ENCODE data around the gene PRPH2.
"Not testable (repeated sequence)": the region's sequence is repeated elsewhere in the genome, so short reads cannot be mapped to it uniquely, and the experiment has no call there.

The PRPH2 gene

DNA sequence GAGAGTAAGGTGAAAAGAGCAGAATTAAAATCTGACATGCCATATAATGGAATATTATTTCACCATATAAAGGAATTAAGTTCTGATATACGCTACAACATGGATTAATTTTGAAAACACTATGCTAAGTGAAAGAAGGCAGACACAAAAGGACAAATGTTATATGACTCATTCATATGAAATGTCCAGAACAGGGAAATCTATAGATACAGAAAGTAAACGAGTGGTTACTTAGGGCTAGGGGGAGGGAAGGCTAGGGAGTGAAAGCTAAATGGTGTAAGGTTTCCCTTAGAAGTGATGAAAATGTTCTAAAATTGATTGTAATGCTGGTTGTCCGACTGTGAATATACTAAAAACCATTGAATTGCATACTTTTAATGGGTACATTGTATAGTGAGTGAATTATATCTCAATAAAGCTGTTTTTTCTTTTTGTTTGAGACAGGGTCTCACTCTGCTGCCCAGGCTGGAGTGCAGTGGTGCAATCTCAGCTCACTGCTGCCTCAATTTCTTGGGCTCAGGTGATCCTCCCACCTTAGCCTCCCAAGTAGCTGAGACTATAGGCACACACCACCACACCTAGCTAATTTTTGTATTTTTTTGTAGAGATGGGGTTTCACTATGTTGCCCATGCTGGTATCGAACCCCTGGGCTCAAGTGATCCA, 8.2 kb downstream of the PRPH2 start:
- H3K27me3 ChIP-seq (ENCODE audit: insufficient read depth, low read length), result no peaks in the 10 kb centered on the region
- peak overlapping the region; percentile 29 for H2AFZ ChIP-seq (ENCODE audit: low read length, unreplicated experiment)
- peaks cover 6% of the 10 kb centered on the region for H3K4me1 ChIP-seq (ENCODE audit: control insufficient read depth, insufficient read depth, low read length, unreplicated experiment)
- no peaks in the 10 kb centered on the region for H3K79me2 ChIP-seq (ENCODE audit: control insufficient read depth, insufficient read depth, low read length, unreplicated experiment)
- no peak overlapping the region for H3K4me3 ChIP-seq (ENCODE audit: low read depth, low read length)
- H3K27ac ChIP-seq (ENCODE audit: low read depth, low read length), result peak overlapping the region; percentile 48
- no peaks in the 10 kb centered on the region for H3K36me3 ChIP-seq (ENCODE audit: insufficient read depth, low read length)

DNA sequence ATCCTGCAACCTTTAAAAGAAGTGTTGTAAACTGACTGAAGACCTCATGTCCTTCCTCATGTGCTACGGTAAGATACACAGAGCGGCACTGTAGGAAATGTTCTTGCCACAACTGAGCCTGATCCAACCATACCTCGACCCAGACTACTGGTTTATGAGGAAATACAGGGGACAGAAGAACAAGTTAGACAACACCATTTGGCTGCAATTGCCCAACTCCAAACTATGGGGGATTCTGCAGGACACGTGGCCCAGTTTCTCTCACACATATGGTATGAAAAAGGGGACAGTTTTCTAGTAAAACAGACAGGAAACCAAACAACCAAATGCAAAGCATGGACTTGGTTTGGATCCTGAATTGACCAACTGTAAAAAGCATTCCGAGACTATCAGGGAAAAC, 10.5 kb downstream of the PRPH2 start:
- H3K27me3 ChIP-seq (ENCODE audit: insufficient read depth, low read length), result no peaks in the 10 kb centered on the region
- no peak overlapping the region for H3K27ac ChIP-seq (ENCODE audit: low read depth, low read length)

GRCh38 chr6:42710316-42710715, 12.1 kb downstream of the PRPH2 start:
- Histone ChIP-seq H3K27ac (ENCODE audit: low read depth, low read length) (no peak overlapping the region), H3K4me3 (ENCODE audit: low read depth, low read length) (no peak overlapping the region), H3K4me1 (ENCODE audit: control insufficient read depth, insufficient read depth, low read length, unreplicated experiment) (peaks cover 6% of the 10 kb centered on the region), H2AFZ (ENCODE audit: low read length, unreplicated experiment) (no peak overlapping the region), H3K79me2 (ENCODE audit: control insufficient read depth, insufficient read depth, low read length, unreplicated experiment) (no peaks in the 10 kb centered on the region), H3K36me3 (ENCODE audit: insufficient read depth, low read length) (no peaks in the 10 kb centered on the region), H3K27me3 (ENCODE audit: insufficient read depth, low read length) (no peaks in the 10 kb centered on the region)

More for the DNA sequence above, 10.5 kb downstream of the PRPH2 start:
- no peaks in the 10 kb centered on the region for H3K79me2 ChIP-seq (ENCODE audit: control insufficient read depth, insufficient read depth, low read length, unreplicated experiment)
- H3K4me1 ChIP-seq (ENCODE audit: control insufficient read depth, insufficient read depth, low read length, unreplicated experiment), result peaks cover 6% of the 10 kb centered on the region
- no peaks in the 10 kb centered on the region for H3K36me3 ChIP-seq (ENCODE audit: insufficient read depth, low read length)
- H3K4me3 ChIP-seq (ENCODE audit: low read depth, low read length), result no peak overlapping the region
- H2AFZ ChIP-seq (ENCODE audit: low read length, unreplicated experiment), result no peak overlapping the region

- no peaks in the 10 kb centered on the region for H3K79me2 ChIP-seq (ENCODE audit: control insufficient read depth, insufficient read depth, low read length, unreplicated experiment)
- H3K4me1 ChIP-seq (ENCODE audit: control insufficient read depth, insufficient read depth, low read length, unreplicated experiment), result peaks cover 6% of the 10 kb centered on the region
- H3K36me3 ChIP-seq (ENCODE audit: insufficient read depth, low read length), result no peaks in the 10 kb centered on the region
- H3K27me3 ChIP-seq (ENCODE audit: insufficient read depth, low read length), result no peaks in the 10 kb centered on the region
- H3K4me3 ChIP-seq (ENCODE audit: low read depth, low read length), result no peak overlapping the region
- no peak overlapping the region for H2AFZ ChIP-seq (ENCODE audit: low read length, unreplicated experiment)
- H3K27ac ChIP-seq (ENCODE audit: low read depth, low read length), result no peak overlapping the region
These were observed 12.5 kb downstream of the PRPH2 start for GRCh38 chr6:42709871-42710270.

GRCh38 chr6:42708096-42708495, 14.3 kb downstream of the PRPH2 start:
- H3K79me2 ChIP-seq (ENCODE audit: control insufficient read depth, insufficient read depth, low read length, unreplicated experiment), result no peaks in the 10 kb centered on the region
- H2AFZ ChIP-seq (ENCODE audit: low read length, unreplicated experiment), result no peak overlapping the region
- no peak overlapping the region for H3K4me3 ChIP-seq (ENCODE audit: low read depth, low read length)
- no peaks in the 10 kb centered on the region for H3K36me3 ChIP-seq (ENCODE audit: insufficient read depth, low read length)
- no peak overlapping the region for H3K27ac ChIP-seq (ENCODE audit: low read depth, low read length)
- no peaks in the 10 kb centered on the region for H3K4me1 ChIP-seq (ENCODE audit: control insufficient read depth, insufficient read depth, low read length, unreplicated experiment)
- H3K27me3 ChIP-seq (ENCODE audit: insufficient read depth, low read length), result no peaks in the 10 kb centered on the region

GRCh38 chr6:42707595-42707994, 14.8 kb downstream of the PRPH2 start:
- Histone ChIP-seq H3K79me2 (ENCODE audit: control insufficient read depth, insufficient read depth, low read length, unreplicated experiment) (no peaks in the 10 kb centered on the region), H3K4me3 (ENCODE audit: low read depth, low read length) (no peak overlapping the region), H2AFZ (ENCODE audit: low read length, unreplicated experiment) (no peak overlapping the region), H3K36me3 (ENCODE audit: insufficient read depth, low read length) (no peaks in the 10 kb centered on the region), H3K27me3 (ENCODE audit: insufficient read depth, low read length) (no peaks in the 10 kb centered on the region), H3K27ac (ENCODE audit: low read depth, low read length) (no peak overlapping the region), H3K4me1 (ENCODE audit: control insufficient read depth, insufficient read depth, low read length, unreplicated experiment) (no peaks in the 10 kb centered on the region)

DNA sequence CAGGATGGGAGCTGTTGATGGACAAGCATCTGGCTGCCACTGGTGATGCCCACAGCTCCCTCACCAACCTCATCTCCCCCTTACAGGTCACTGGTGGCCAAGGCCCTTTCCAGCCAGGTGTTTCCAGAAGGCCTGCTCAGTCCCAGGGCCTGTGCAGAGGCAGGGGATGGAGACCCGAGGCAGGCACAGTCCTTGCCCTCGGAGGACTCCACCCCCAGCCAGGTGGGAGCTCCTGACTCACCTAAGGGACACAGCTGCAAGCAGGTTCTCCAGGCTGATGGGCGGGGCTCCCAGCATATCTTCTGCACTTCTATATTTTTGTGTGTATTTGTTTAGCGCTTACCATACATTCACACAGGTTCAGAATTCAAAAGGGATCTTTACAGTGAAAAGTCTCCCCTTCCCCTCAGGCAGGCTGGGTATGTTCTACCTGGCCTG, 17.4 kb downstream of the PRPH2 start:
- H3K27ac ChIP-seq (ENCODE audit: low read depth, low read length), result no peak overlapping the region
- H3K79me2 ChIP-seq (ENCODE audit: control insufficient read depth, insufficient read depth, low read length, unreplicated experiment), result no peaks in the 10 kb centered on the region
- H3K27me3 ChIP-seq (ENCODE audit: insufficient read depth, low read length), result no peaks in the 10 kb centered on the region
- H3K36me3 ChIP-seq (ENCODE audit: insufficient read depth, low read length), result no peaks in the 10 kb centered on the region
- no peak overlapping the region for H3K4me3 ChIP-seq (ENCODE audit: low read depth, low read length)
- peaks cover 8% of the 10 kb centered on the region for H3K4me1 ChIP-seq (ENCODE audit: control insufficient read depth, insufficient read depth, low read length, unreplicated experiment)
- no peak overlapping the region for H2AFZ ChIP-seq (ENCODE audit: low read length, unreplicated experiment)

DNA sequence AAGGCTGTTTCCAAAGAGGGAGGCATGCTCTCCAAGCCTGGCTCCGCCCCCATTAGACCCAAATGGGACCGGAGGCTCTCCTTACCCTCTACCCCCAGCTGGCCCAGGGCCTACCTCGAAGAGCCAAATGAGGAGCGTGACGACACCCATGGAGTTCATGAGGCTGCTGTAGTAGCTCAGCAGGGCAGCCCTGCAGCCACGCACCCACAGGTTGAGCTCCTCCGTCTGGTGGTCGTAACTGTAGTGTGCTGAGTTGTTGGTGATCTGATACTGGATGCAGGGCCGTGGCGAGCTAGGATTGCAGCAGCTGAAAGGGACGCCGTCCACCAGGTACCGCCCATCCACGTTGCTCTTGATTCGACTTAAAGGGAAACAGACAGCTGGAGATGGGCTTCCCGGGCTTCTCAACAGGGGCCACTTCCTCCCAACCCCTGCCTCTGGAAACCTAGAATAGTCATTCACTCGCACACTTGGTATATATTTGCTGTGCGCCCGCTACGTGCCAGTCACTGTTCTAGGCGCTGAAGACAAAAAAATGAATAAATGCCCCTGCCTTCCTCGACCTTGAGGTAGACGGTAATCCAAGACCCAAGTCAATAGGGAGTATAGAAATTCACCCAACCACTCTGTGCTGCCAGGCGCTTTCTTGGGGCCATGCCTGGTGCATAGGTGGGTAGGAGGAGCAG, 18.0 kb downstream of the PRPH2 start:
- no peak overlapping the region for H3K27ac ChIP-seq (ENCODE audit: low read depth, low read length)
- H3K27me3 ChIP-seq (ENCODE audit: insufficient read depth, low read length), result no peaks in the 10 kb centered on the region
- peaks cover 8% of the 10 kb centered on the region for H3K4me1 ChIP-seq (ENCODE audit: control insufficient read depth, insufficient read depth, low read length, unreplicated experiment)
- H3K36me3 ChIP-seq (ENCODE audit: insufficient read depth, low read length), result no peaks in the 10 kb centered on the region
- H3K4me3 ChIP-seq (ENCODE audit: low read depth, low read length), result no peak overlapping the region
- no peaks in the 10 kb centered on the region for H3K79me2 ChIP-seq (ENCODE audit: control insufficient read depth, insufficient read depth, low read length, unreplicated experiment)
- H2AFZ ChIP-seq (ENCODE audit: low read length, unreplicated experiment), result no peak overlapping the region

- H3K36me3 ChIP-seq (ENCODE audit: insufficient read depth, low read length); H3K27me3 ChIP-seq (ENCODE audit: insufficient read depth, low read length); H3K79me2 ChIP-seq (ENCODE audit: control insufficient read depth, insufficient read depth, low read length, unreplicated experiment); H3K27ac ChIP-seq (ENCODE audit: low read depth, low read length); H3K4me3 ChIP-seq (ENCODE audit: low read depth, low read length); H2AFZ ChIP-seq (ENCODE audit: low read length, unreplicated experiment); H3K4me1 ChIP-seq (ENCODE audit: control insufficient read depth, insufficient read depth, low read length, unreplicated experiment): not testable (repeated sequence)
These were observed 19.6 kb downstream of the PRPH2 start for GRCh38 chr6:42702786-42703185.

- Histone ChIP-seq H2AFZ (ENCODE audit: low read length, unreplicated experiment) (no peak overlapping the region), H3K27me3 (ENCODE audit: insufficient read depth, low read length) (no peaks in the 10 kb centered on the region), H3K27ac (ENCODE audit: low read depth, low read length) (no peak overlapping the region), H3K79me2 (ENCODE audit: control insufficient read depth, insufficient read depth, low read length, unreplicated experiment) (no peaks in the 10 kb centered on the region), H3K36me3 (ENCODE audit: insufficient read depth, low read length) (no peaks in the 10 kb centered on the region), H3K4me3 (ENCODE audit: low read depth, low read length) (no peak overlapping the region), H3K4me1 (ENCODE audit: control insufficient read depth, insufficient read depth, low read length, unreplicated experiment) (peaks cover 8% of the 10 kb centered on the region)
These were observed 20.2 kb downstream of the PRPH2 start for GRCh38 chr6:42702200-42702599.

DNA sequence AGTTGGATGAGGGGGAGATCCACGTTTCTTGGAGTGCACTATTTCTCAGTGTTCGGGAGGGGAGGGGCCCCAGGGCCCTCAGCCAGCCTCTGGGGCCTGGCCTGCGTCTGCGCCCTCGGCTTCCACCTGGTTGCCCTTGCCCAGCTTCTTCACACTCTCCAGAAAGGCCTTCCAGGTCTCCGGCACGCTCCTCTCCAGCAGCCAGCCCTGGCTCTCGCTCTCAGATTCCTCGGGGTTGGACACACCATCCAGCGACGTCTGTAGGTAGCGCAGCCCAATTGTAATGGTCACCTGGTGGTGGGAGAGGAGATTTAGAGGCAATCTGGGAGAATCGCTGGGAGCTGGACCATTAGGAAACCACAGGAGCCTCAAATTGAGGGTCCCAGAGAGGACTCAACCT, 24.2 kb downstream of the PRPH2 start:
- H3K27ac ChIP-seq (ENCODE audit: low read depth, low read length), result no peak overlapping the region
- no peak overlapping the region for H2AFZ ChIP-seq (ENCODE audit: low read length, unreplicated experiment)
- H3K4me1 ChIP-seq (ENCODE audit: control insufficient read depth, insufficient read depth, low read length, unreplicated experiment), result peaks cover 37% of the 10 kb centered on the region
- no peak overlapping the region for H3K4me3 ChIP-seq (ENCODE audit: low read depth, low read length)
- H3K36me3 ChIP-seq (ENCODE audit: insufficient read depth, low read length), result 0 out of 2 replicates have a peak, but pooled peaks cover 2% of the 10 kb centered on the region
- no peaks in the 10 kb centered on the region for H3K27me3 ChIP-seq (ENCODE audit: insufficient read depth, low read length)
- H3K79me2 ChIP-seq (ENCODE audit: control insufficient read depth, insufficient read depth, low read length, unreplicated experiment), result no peaks in the 10 kb centered on the region

Data from ACC112 (cell line).